CD4-positive, alpha-beta T cell (primary cell): Measurements from ENCODE around the gene FNIP1. TPM values are rescaled to one million over a fixed set of nuclear protein-coding genes. Genes with fewer than 3 reads are reported as not detected.

Experiments
- ATAC-seq: fragments of 200-7000 bp; cut with Tn5 transposase; one replicate; pipeline ENCODE4 v1.10.0; 2022; ENCODE audit warnings: mild to moderate bottlenecking; ENCODE audit not compliant: poor library complexity
- CTCF ChIA-PET: fragments of 350-600 bp; sonication (Branson Sonifier 250); formaldehyde crosslinking; loops from one replicate; lab custom pipeline; 2021; ENCODE audit warnings: antibody characterized with exemption, inconsistent platforms; lab: Charles Lee
- POLR2A ChIA-PET: fragments of 350-600 bp; sonication (Branson Sonifier 250); formaldehyde crosslinking; loops from one replicate; lab custom pipeline; 2021; ENCODE audit warnings: antibody characterized with exemption, inconsistent platforms; lab: Charles Lee
- DNase-seq, 14 experiments: peaks; one replicate each; pipeline ENCODE4 v3.0.0-alpha.2; 2013 to 2020; ENCODE audit warnings: mixed read lengths in 2 of 14
- H3K27ac ChIP-seq, 2 donors: one replicate each; pipeline versions ENCODE4 v1.5.1 to v1.7.0; 2013; ENCODE audit warnings: low read length in 2 of 2, low read depth in 1 of 2, mild to moderate bottlenecking in 1 of 2
- H3K27me3 ChIP-seq, 2 experiments: 1 replicate in 1 of 2; 2 replicates in 1 of 2; pipeline versions ENCODE4 v1.6.1 to v1.7.0; 2013; ENCODE audit warnings: low read length in 2 of 2, control low read depth in 1 of 2, mild to moderate bottlenecking in 1 of 2, moderate library complexity in 1 of 2; ENCODE audit not compliant: insufficient read depth in 2 of 2, control insufficient read depth in 1 of 2
- H3K36me3 ChIP-seq: one replicate; pipeline ENCODE4 v1.6.1; 2013; ENCODE audit warnings: low read length, control low read depth; ENCODE audit not compliant: insufficient read depth
- H3K4me1 ChIP-seq: one replicate; pipeline ENCODE4 v1.6.1; 2013; ENCODE audit warnings: low read length, control low read depth; ENCODE audit not compliant: insufficient read depth
- H3K4me3 ChIP-seq: one replicate; pipeline ENCODE4 v1.5.1; 2013; ENCODE audit warnings: mild to moderate bottlenecking, low read length, moderate library complexity
- H3K9me3 ChIP-seq, 2 experiments: 1 replicate in 1 of 2; 2 replicates in 1 of 2; pipeline versions ENCODE4 v1.6.1 to v1.7.0; 2013; ENCODE audit warnings: low read length in 2 of 2, mild to moderate bottlenecking in 2 of 2, control low read depth in 1 of 2, moderate library complexity in 1 of 2; ENCODE audit not compliant: control insufficient read depth in 1 of 2, insufficient read depth in 1 of 2
- H3K27ac Mint-ChIP-seq: one replicate; pipeline ENCODE4 v1.8.0; 2020; ENCODE audit warnings: mixed read lengths
- H3K27me3 Mint-ChIP-seq: one replicate; pipeline ENCODE4 v1.8.0; 2021; ENCODE audit warnings: mixed read lengths
- H3K36me3 Mint-ChIP-seq: one replicate; pipeline ENCODE4 v1.8.0; 2021; ENCODE audit warnings: low read depth, mixed read lengths
- H3K4me1 Mint-ChIP-seq: one replicate; pipeline ENCODE4 v1.8.0; 2021; ENCODE audit warnings: low read depth, mixed read lengths
- H3K4me3 Mint-ChIP-seq: one replicate; pipeline ENCODE4 v1.8.0; 2020; ENCODE audit warnings: mild to moderate bottlenecking, mixed read lengths
- H3K9me3 Mint-ChIP-seq: one replicate; pipeline ENCODE4 v1.8.0; 2020; ENCODE audit warnings: mixed read lengths
- CTCF ChIP-seq: fragments of 200-600 bp; IDR thresholded peaks from one replicate; pipeline ENCODE4 v1.8.0; 2022; ENCODE audit warnings: antibody characterized with exemption, mild to moderate bottlenecking
- intact Hi-C, 2 experiments: fragments of 100-400 bp; cut with DNase I in 1 of 2; cut with micrococcal nuclease in 1 of 2; formaldehyde crosslinking; loops; one replicate each; pipeline versions ENCODE4 v1.15.1 to v1.9.0; 2023 to 2025; cut with DNase I, micrococcal nuclease
- total RNA-seq, 174 experiments: library from RNA in 2 of 174; stranded (reverse) in 2 of 174; gene quantifications; one replicate each; pipeline ENCODE4 v1.2.3 and lab custom pipeline; 2021 to 2026

The FNIP1 gene
- total RNA-seq, 2 experiments from 2014 or later: 34.5 to 34.7 TPM

DNA sequence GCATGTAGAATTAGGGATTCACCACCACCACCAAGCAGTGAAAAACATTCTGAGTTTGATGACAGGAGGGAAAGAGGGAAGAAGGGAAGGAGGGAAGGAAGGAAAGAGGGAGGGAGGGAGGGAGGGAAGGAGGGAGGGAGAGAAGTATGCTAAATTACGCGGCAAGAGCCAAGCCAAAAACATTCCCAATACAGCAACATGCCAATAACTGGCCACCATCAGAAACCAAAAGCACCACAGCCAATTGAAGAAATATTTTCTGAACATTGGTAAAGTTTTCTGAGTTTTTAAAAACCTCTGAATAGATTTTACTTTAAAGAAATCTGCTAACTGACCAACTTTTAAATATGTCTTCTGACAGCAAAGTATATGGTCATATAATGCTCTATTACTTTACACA is 36.0 kb downstream of the FNIP1 start:
- H3K27ac ChIP-seq: no peak overlapping the region
- no peaks in the 10 kb centered on the region for H3K27me3 Mint-ChIP-seq
- peaks cover 2% of the 10 kb centered on the region for H3K4me1 ChIP-seq
- H3K4me1 Mint-ChIP-seq: peaks cover 25% of the 10 kb centered on the region
- H3K4me3 ChIP-seq: no peak overlapping the region
- H3K9me3 Mint-ChIP-seq: peaks cover 2% of the 10 kb centered on the region
- intact Hi-C loops: no loop called here
- no peak for ATAC-seq
- H3K27me3 ChIP-seq: no peaks in the 10 kb centered on the region
- no peak overlapping the region for H3K27ac Mint-ChIP-seq
- H3K36me3 Mint-ChIP-seq: peaks cover 39% of the 10 kb centered on the region
- ChIA-PET CTCF (no interaction called here), POLR2A (no interaction called here)
- H3K36me3 ChIP-seq: no peaks in the 10 kb centered on the region
- peaks cover 0 to 5% of the 10 kb centered on the region in 2 experiments for H3K9me3 ChIP-seq
- no peak overlapping the region for H3K4me3 Mint-ChIP-seq
- DNase-seq: no peak
- TF ChIP-seq CTCF: no peak

DNA sequence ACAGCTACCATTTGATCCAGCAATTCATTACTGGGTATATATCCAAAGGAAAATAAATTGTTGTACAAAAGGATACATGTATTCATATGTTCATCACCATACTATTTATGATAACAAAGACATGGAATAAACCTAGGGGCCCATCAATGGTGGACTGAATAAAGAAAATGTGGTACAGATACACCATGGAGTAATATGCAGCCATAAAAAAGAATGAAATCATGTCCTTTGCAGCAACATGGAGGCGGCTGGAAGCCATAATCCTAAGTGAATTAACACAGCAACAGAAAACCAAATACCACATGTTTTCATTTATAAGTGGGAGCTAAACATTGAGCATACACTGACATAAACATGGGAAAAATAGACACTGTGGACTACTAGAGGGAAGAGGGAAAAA is 37.1 kb downstream of the FNIP1 start:
- no peak for DNase-seq
- peaks cover 0 to 5% of the 10 kb centered on the region in 2 experiments for H3K9me3 ChIP-seq
- Mint-ChIP-seq H3K4me1 (peaks cover 28% of the 10 kb centered on the region), H3K27me3 (no peaks in the 10 kb centered on the region), H3K27ac (no peak overlapping the region), H3K4me3 (no peak overlapping the region), H3K36me3 (peaks cover 28% of the 10 kb centered on the region), H3K9me3 (peaks cover 2% of the 10 kb centered on the region)
- H3K4me3 ChIP-seq: no peak overlapping the region
- H3K4me1 ChIP-seq: peaks cover 2% of the 10 kb centered on the region
- ATAC-seq: no peak
- no peaks in the 10 kb centered on the region for H3K36me3 ChIP-seq
- H3K27me3 ChIP-seq: no peaks in the 10 kb centered on the region
- TF ChIP-seq CTCF: no peak
- ChIA-PET POLR2A (no interaction called here), CTCF (interaction anchor here (1.3 kb wide), 1 partner anchor 14 kb away, joined by 3 read pairs; no protein-coding TSS in a partner anchor)
- no peak overlapping the region for H3K27ac ChIP-seq
- intact Hi-C loops: no loop called here

DNA sequence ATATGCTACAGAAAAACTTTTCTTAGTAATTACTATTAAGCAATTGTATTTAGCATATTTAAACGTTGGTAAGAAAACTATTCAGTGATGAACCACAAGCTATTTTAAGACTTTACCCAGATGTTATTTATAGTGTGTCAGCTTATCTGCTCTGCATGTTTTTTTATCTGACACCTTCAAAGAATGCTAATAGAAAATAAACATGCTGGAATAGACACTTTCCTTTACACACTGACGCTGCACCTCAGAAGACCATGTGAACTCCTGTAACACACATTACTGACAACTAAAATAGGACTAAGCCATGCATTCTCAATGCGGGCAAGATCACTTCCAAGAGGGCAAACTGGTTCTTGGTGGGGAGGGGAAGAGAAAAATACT is 38.3 kb downstream of the FNIP1 start:
- H3K9me3 ChIP-seq: no peaks in the 10 kb centered on the region
- Mint-ChIP-seq H3K9me3 (peaks cover 2% of the 10 kb centered on the region), H3K36me3 (peaks cover 19% of the 10 kb centered on the region), H3K4me1 (peaks cover 32% of the 10 kb centered on the region), H3K4me3 (no peak overlapping the region), H3K27ac (no peak overlapping the region), H3K27me3 (no peaks in the 10 kb centered on the region)
- H3K27me3 ChIP-seq: no peaks in the 10 kb centered on the region
- DNase-seq: no peak
- H3K27ac ChIP-seq: no peak overlapping the region
- no peak for ATAC-seq
- no peaks in the 10 kb centered on the region for H3K36me3 ChIP-seq
- no peak for TF ChIP-seq CTCF
- intact Hi-C loops: no loop called here
- ChIA-PET POLR2A (interaction anchor here (0.7 kb wide), 1 partner anchor 11 kb away, joined by 3 read pairs; no protein-coding TSS in a partner anchor), CTCF (no interaction called here)
- no peak overlapping the region for H3K4me3 ChIP-seq
- peaks cover 2% of the 10 kb centered on the region for H3K4me1 ChIP-seq
